ENCODE results near the gene FMNL2.

DNA sequence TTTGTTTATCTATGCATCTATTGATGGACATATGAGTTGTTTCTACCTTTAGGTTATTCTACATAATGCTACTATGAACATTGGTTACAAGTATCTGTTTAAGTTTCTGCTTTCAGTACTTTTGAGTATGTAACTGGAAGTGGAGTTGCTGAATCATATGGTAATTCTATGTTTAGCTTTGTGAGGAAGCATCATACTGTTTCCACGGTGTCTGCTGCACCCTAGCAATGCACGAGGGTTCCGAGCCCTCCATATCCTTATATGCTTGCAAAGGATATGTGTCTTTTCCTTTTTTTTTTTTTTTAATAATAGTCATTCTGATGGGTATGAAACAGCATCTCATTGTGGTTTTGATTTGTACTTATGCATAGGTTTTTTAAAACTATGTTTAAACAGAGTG is 83.7 kb downstream of the FMNL2 start:
- TF ChIP-seq, protein P1, sequence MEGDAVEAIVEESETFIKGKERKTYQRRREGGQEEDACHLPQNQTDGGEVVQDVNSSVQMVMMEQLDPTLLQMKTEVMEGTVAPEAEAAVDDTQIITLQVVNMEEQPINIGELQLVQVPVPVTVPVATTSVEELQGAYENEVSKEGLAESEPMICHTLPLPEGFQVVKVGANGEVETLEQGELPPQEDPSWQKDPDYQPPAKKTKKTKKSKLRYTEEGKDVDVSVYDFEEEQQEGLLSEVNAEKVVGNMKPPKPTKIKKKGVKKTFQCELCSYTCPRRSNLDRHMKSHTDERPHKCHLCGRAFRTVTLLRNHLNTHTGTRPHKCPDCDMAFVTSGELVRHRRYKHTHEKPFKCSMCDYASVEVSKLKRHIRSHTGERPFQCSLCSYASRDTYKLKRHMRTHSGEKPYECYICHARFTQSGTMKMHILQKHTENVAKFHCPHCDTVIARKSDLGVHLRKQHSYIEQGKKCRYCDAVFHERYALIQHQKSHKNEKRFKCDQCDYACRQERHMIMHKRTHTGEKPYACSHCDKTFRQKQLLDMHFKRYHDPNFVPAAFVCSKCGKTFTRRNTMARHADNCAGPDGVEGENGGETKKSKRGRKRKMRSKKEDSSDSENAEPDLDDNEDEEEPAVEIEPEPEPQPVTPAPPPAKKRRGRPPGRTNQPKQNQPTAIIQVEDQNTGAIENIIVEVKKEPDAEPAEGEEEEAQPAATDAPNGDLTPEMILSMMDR (IDR thresholded peaks at IDR 0.05; ENCODE audit: low read depth, low read length, missing input control): no peak
- TF ChIP-seq, protein P2, sequence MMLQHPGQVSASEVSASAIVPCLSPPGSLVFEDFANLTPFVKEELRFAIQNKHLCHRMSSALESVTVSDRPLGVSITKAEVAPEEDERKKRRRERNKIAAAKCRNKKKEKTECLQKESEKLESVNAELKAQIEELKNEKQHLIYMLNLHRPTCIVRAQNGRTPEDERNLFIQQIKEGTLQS (IDR thresholded peaks at IDR 0.05): no peak
- TF ChIP-seq TAF1 (conservative IDR thresholded peaks at IDR 0.05): no peak
- no peak for TF ChIP-seq GABPA (IDR thresholded peaks at IDR 0.05 in 1 of 2, conservative IDR thresholded peaks at IDR 0.05 in 1 of 2)
- TF ChIP-seq, protein P3, sequence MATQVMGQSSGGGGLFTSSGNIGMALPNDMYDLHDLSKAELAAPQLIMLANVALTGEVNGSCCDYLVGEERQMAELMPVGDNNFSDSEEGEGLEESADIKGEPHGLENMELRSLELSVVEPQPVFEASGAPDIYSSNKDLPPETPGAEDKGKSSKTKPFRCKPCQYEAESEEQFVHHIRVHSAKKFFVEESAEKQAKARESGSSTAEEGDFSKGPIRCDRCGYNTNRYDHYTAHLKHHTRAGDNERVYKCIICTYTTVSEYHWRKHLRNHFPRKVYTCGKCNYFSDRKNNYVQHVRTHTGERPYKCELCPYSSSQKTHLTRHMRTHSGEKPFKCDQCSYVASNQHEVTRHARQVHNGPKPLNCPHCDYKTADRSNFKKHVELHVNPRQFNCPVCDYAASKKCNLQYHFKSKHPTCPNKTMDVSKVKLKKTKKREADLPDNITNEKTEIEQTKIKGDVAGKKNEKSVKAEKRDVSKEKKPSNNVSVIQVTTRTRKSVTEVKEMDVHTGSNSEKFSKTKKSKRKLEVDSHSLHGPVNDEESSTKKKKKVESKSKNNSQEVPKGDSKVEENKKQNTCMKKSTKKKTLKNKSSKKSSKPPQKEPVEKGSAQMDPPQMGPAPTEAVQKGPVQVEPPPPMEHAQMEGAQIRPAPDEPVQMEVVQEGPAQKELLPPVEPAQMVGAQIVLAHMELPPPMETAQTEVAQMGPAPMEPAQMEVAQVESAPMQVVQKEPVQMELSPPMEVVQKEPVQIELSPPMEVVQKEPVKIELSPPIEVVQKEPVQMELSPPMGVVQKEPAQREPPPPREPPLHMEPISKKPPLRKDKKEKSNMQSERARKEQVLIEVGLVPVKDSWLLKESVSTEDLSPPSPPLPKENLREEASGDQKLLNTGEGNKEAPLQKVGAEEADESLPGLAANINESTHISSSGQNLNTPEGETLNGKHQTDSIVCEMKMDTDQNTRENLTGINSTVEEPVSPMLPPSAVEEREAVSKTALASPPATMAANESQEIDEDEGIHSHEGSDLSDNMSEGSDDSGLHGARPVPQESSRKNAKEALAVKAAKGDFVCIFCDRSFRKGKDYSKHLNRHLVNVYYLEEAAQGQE (IDR thresholded peaks at IDR 0.05): no peak
- no peak for TF ChIP-seq SP1 (IDR thresholded peaks at IDR 0.05)
- TF ChIP-seq YY1 (IDR thresholded peaks at IDR 0.05): no peak
- TF ChIP-seq, protein P4, sequence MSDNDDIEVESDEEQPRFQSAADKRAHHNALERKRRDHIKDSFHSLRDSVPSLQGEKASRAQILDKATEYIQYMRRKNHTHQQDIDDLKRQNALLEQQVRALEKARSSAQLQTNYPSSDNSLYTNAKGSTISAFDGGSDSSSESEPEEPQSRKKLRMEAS (IDR thresholded peaks at IDR 0.05): no peak
- TF ChIP-seq RAD21 (IDR thresholded peaks at IDR 0.05): peak in 1 of 2 donors; percentile 26
- no peak for TF ChIP-seq NR2F2 (IDR thresholded peaks at IDR 0.05)
